ENCODE results near the gene RAD51AP1.

The RAD51AP1 gene

GRCh38 chr12:4603421-4603820 lies 64.7 kb downstream of the RAD51AP1 start:
- no peak for DNase-seq

GRCh38 chr12:4603946-4604345 lies 65.3 kb downstream of the RAD51AP1 start:
- no peak for DNase-seq

- DNase-seq = peak; percentile 64
Observed at GRCh38 chr12:4604684-4605193, 66.0 kb downstream of the RAD51AP1 start.

- DNase-seq = no peak
Observed at GRCh38 chr12:4607056-4607455, 68.4 kb downstream of the RAD51AP1 start.

GRCh38 chr12:4609071-4609470 lies 70.4 kb downstream of the RAD51AP1 start:
- no peak for DNase-seq
